GM23248 (cell line): ENCODE data around the gene COL15A1. TPM values are rescaled to one million over a fixed set of nuclear protein-coding genes. Genes with fewer than 3 reads are reported as not detected.

ENCODE experiments used
- DNase-seq: peaks from one replicate; pipeline ENCODE4 v3.0.0-alpha.2; 2015
- H2AFZ ChIP-seq: fragments of 200-600 bp; sonication (generic); 2 replicates; pipeline ENCODE4 v1.6.1; 2016; ENCODE audit warnings: antibody characterized with exemption
- H3F3A ChIP-seq: fragments of 200-600 bp; sonication (generic); 2 replicates; pipeline ENCODE4 v1.6.1; 2016; ENCODE audit warnings: mild to moderate bottlenecking, antibody characterized with exemption, mixed run types; ENCODE audit not compliant: insufficient read depth
- H3K27ac ChIP-seq: fragments of 200-600 bp; sonication (generic); 2 replicates; pipeline ENCODE4 v1.5.1; 2016; ENCODE audit warnings: mild to moderate bottlenecking
- H3K27me3 ChIP-seq: fragments of 200-600 bp; sonication (generic); replicated peaks from 2 replicates; pipeline ENCODE4 v1.6.1; 2016; ENCODE audit warnings: mild to moderate bottlenecking; ENCODE audit not compliant: insufficient read depth
- H3K36me3 ChIP-seq: fragments of 200-600 bp; sonication (generic); 2 replicates; pipeline ENCODE4 v1.6.1; 2016; ENCODE audit warnings: low read depth, mild to moderate bottlenecking
- H3K4me1 ChIP-seq: fragments of 200-600 bp; sonication (generic); 2 replicates; pipeline ENCODE4 v1.6.1; 2016; ENCODE audit warnings: mild to moderate bottlenecking; ENCODE audit not compliant: insufficient read depth
- H3K4me2 ChIP-seq: fragments of 200-600 bp; sonication (generic); one replicate; pipeline ENCODE4 v1.6.1; 2016; ENCODE audit warnings: mild to moderate bottlenecking; ENCODE audit not compliant: unreplicated experiment
- H3K4me3 ChIP-seq: fragments of 200-600 bp; sonication (generic); 2 replicates; pipeline ENCODE4 v1.5.1; 2016; ENCODE audit warnings: mild to moderate bottlenecking
- H3K79me2 ChIP-seq: fragments of 200-600 bp; sonication (generic); 2 replicates; pipeline ENCODE4 v1.6.1; 2016; ENCODE audit warnings: mild to moderate bottlenecking; ENCODE audit not compliant: insufficient read depth
- H3K9ac ChIP-seq: fragments of 200-600 bp; sonication (generic); 2 replicates; pipeline ENCODE4 v1.6.1; 2016; ENCODE audit warnings: mild to moderate bottlenecking
- H3K9me2 ChIP-seq: fragments of 200-600 bp; sonication (generic); 2 replicates; pipeline ENCODE4 v1.6.1; 2016; ENCODE audit warnings: mixed run types, mild to moderate bottlenecking, moderate library complexity; ENCODE audit not compliant: insufficient read depth
- H3K9me3 ChIP-seq: fragments of 200-600 bp; sonication (generic); one replicate; pipeline ENCODE4 v1.6.1; 2017; ENCODE audit warnings: low read depth
- H4K20me1 ChIP-seq: fragments of 200-600 bp; sonication (generic); 2 replicates; pipeline ENCODE4 v1.6.0; 2016; ENCODE audit not compliant: insufficient read depth
- EZH2 ChIP-seq: fragments of 200-600 bp; sonication (generic); IDR thresholded peaks from 2 replicates; pipeline ENCODE4 v1.6.1; 2018; ENCODE audit warnings: antibody characterized with exemption, mild to moderate bottlenecking; ENCODE audit not compliant: insufficient read depth, poor library complexity, severe bottlenecking
- EZH2phosphoT487 ChIP-seq: fragments of 200-600 bp; sonication (generic); IDR thresholded peaks from 2 replicates; pipeline ENCODE4 v1.6.1; 2018; ENCODE audit warnings: antibody characterized with exemption, moderate library complexity, mild to moderate bottlenecking, low read depth; ENCODE audit not compliant: insufficient read depth
- WGBS, 2 experiments: methylation state at CpG; one replicate each; pipeline ENCODE4 v1.1.6; 2015 to 2017; ENCODE audit warnings: low lambda C conversion rate in 2 of 2, low coverage in 1 of 2; ENCODE audit errors: missing lambda C conversion rate in 2 of 2; 5-methylcytosine and 5-hydroxymethylcytosine counted together
- in situ Hi-C: fragments of 300-500 bp; cut with MboI; formaldehyde crosslinking; loops from 2 replicates; pipeline ENCODE4 v1.15.0; 2020
- polyA plus RNA-seq: library from polyadenylated mRNA; unstranded; fragments of >200 nt; fragmentation: Nextera tagmentation; extraction: Ambion mirVana; gene quantifications from 2 replicates; pipeline ENCODE4 v1.2.1, GENCODE V29; 2016
- total RNA-seq: library from RNA; depleted of rRNA; stranded (reverse); fragments of >200 nt; shearing (Covaris generic); gene quantifications from 2 replicates; pipeline ENCODE4 v1.2.3, GENCODE V29; 2014

Gene COL15A1
- total and polyA plus RNA-seq, 2 experiments from 2014 or later = 9.7 to 16.8 TPM

DNA sequence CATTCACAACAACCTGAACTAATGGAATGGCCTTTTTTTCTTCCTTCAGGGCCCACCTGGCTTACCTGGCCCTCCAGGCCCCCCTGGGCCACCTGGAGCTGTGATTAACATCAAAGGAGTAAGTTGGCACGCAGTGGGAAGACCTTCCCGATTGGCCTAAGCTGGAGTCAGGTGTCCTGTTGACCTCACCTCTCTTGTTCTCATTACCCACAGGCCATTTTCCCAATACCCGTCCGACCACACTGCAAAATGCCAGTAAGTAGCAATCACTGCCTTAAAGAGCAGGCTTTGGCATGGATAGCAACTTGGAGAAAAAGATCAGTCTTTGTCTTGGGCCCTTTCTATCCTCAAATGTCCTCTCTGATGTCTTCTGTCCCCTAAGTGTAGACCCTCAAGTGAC lies 105.9 kb downstream of the COL15A1 start:
- Histone ChIP-seq H3K4me3 (no peak overlapping the region), H3K27me3 (no peaks in the 10 kb centered on the region), H4K20me1 (no peaks in the 10 kb centered on the region), H3K36me3 (no peaks in the 10 kb centered on the region), H3K9me3 (no peaks in the 10 kb centered on the region), H2AFZ (no peak overlapping the region), H3K4me1 (peaks cover 26% of the 10 kb centered on the region), H3F3A (peaks cover 26% of the 10 kb centered on the region), H3K4me2 (no peak overlapping the region), H3K27ac (peak overlapping the region; percentile 62; the same call in 1 of the 2 replicates), H3K9me2 (no peaks in the 10 kb centered on the region), H3K79me2 (no peaks in the 10 kb centered on the region), H3K9ac (no peak overlapping the region)
- TF ChIP-seq EZH2phosphoT487 = no peak
- TF ChIP-seq EZH2 = no peak
- in situ Hi-C loops = no loop called here
- no peak for DNase-seq
- WGBS, 2 experiments = 62 to 63% methylated on average over 4 of the region's 4 CpGs

DNA sequence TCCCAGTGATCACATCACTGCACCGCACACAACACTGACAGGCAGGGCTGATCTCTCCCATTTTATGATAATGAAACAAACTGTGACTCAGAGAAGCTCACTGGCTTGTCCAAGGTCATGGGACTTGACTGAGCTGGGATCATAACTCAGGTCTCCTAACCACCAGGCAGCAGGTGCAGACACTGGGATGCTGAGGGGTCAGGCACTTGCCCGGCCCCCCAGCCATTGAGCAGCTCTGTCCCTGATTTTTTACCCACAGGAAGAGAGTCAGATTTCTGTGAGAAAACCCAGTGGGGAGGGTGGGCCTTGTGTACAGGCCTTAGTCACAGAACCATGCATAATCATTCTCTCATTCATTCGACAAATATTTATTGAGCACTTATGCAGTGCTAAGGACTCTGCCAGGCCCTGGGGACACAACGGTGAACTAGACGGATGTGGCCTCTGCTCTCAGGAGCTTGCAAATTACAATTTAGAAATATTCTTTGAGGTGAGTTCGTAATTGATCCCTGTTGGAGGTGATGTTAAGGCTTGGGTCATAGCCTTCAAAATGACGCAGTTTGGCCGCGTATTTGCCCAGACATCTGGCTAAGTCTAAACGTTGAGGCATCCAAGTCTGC lies 106.7 kb downstream of the COL15A1 start:
- H3K9me2 ChIP-seq = no peaks in the 10 kb centered on the region
- no peaks in the 10 kb centered on the region for H3K79me2 ChIP-seq
- H3K9me3 ChIP-seq = no peaks in the 10 kb centered on the region
- H3K27ac ChIP-seq = peak overlapping the region; percentile 62
- no peaks in the 10 kb centered on the region for H3K27me3 ChIP-seq
- peak overlapping the region; percentile 19; the same call in 1 of the 2 replicates for H3K9ac ChIP-seq
- H3K4me2 ChIP-seq = no peak overlapping the region
- H2AFZ ChIP-seq = no peak overlapping the region
- 54 to 59% methylated on average over 10 of the region's 10 CpGs for WGBS, 2 experiments
- no peak overlapping the region for H3K4me3 ChIP-seq
- H4K20me1 ChIP-seq = no peaks in the 10 kb centered on the region
- no peaks in the 10 kb centered on the region for H3K36me3 ChIP-seq
- peaks cover 31% of the 10 kb centered on the region for H3F3A ChIP-seq
- in situ Hi-C loops = no loop called here
- DNase-seq = peak; percentile 82
- TF ChIP-seq EZH2phosphoT487 = no peak
- TF ChIP-seq EZH2 = no peak
- H3K4me1 ChIP-seq = peaks cover 33% of the 10 kb centered on the region

DNA sequence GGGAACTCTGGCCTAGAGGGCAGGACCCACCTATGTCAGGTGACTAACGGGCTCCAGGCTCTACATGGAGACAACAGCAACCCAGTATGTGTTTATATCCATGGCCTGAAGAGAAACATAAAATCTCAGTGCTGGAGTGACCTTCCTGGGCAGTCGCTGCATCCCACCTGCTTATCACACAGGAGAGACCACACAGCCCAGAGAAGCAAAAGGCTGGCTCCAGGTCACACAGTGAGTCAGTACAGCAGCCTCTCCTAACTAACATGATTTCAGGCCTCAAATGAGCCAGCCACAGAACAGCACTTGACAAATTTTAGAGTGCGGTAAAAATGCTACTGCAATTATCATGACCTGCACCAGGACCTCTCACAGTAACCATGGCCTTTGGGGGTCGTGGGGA lies 107.2 kb downstream of the COL15A1 start:
- Histone ChIP-seq H3K4me1 (peaks cover 35% of the 10 kb centered on the region), H4K20me1 (no peaks in the 10 kb centered on the region), H3K36me3 (no peaks in the 10 kb centered on the region), H2AFZ (no peak overlapping the region), H3K27ac (peak overlapping the region; percentile 62), H3K9me2 (no peaks in the 10 kb centered on the region), H3F3A (peaks cover 36% of the 10 kb centered on the region), H3K79me2 (no peaks in the 10 kb centered on the region), H3K4me2 (no peak overlapping the region), H3K27me3 (no peaks in the 10 kb centered on the region), H3K9me3 (no peaks in the 10 kb centered on the region), H3K4me3 (no peak overlapping the region), H3K9ac (no peak overlapping the region)
- in situ Hi-C loops = no loop called here
- no peak for TF ChIP-seq EZH2phosphoT487
- no peak for TF ChIP-seq EZH2
- peak; percentile 45 for DNase-seq
- WGBS, 2 experiments = 72 to 74% methylated on average over 4 of the region's 4 CpGs

DNA sequence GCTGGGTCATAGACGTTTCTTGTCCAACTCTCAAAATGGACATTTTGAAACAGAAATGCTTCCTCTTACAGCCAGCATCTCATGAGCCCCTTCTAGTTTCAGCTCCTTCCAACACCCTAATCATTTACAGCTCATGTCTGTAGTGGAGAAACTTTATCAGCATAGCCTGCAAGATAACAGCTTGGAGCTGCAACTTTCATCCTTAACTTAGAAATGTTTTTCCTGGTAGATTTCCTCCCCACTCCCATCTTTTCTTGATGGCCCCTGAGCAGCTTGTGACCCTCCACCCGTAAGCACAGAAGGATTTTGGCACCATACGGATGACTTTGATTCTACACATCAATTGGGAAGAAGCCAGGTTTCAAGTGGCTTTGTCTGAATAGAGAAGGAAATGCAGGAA lies 107.7 kb downstream of the COL15A1 start:
- H3F3A ChIP-seq = peaks cover 40% of the 10 kb centered on the region
- no peak for DNase-seq
- no peaks in the 10 kb centered on the region for H3K27me3 ChIP-seq
- H2AFZ ChIP-seq = no peak overlapping the region
- H3K4me2 ChIP-seq = no peak overlapping the region
- in situ Hi-C loops = no loop called here
- no peaks in the 10 kb centered on the region for H3K79me2 ChIP-seq
- H3K27ac ChIP-seq = no peak overlapping the region
- H3K9ac ChIP-seq = no peak overlapping the region
- H4K20me1 ChIP-seq = no peaks in the 10 kb centered on the region
- H3K4me1 ChIP-seq = peaks cover 35% of the 10 kb centered on the region
- TF ChIP-seq EZH2phosphoT487 (no peak), EZH2 (no peak)
- no peaks in the 10 kb centered on the region for H3K9me2 ChIP-seq
- no peak overlapping the region for H3K4me3 ChIP-seq
- H3K36me3 ChIP-seq = no peaks in the 10 kb centered on the region
- 73 to 90% methylated on average over 3 of the region's 3 CpGs for WGBS, 2 experiments
- no peaks in the 10 kb centered on the region for H3K9me3 ChIP-seq

GRCh38 chr9:99051851-99052250 lies 108.1 kb downstream of the COL15A1 start:
- no peak overlapping the region for H2AFZ ChIP-seq
- TF ChIP-seq EZH2 = no peak
- no peaks in the 10 kb centered on the region for H3K9me2 ChIP-seq
- in situ Hi-C loops = no loop called here
- no peak for DNase-seq
- H3K9me3 ChIP-seq = no peaks in the 10 kb centered on the region
- H3K27ac ChIP-seq = no peak overlapping the region
- H3K79me2 ChIP-seq = no peaks in the 10 kb centered on the region
- H3K27me3 ChIP-seq = no peaks in the 10 kb centered on the region
- no peak overlapping the region for H3K4me3 ChIP-seq
- H3K36me3 ChIP-seq = no peaks in the 10 kb centered on the region
- H3K4me1 ChIP-seq = peaks cover 37% of the 10 kb centered on the region
- WGBS, 2 experiments = 91 to 93% methylated on average over 4 of the region's 4 CpGs
- H3K4me2 ChIP-seq = no peak overlapping the region
- no peaks in the 10 kb centered on the region for H4K20me1 ChIP-seq
- no peak overlapping the region for H3K9ac ChIP-seq
- peaks cover 44% of the 10 kb centered on the region for H3F3A ChIP-seq
